ENCODE results near the gene UBE3C.
A peak's percentile ranks its signal among the peaks of the same experiment; 100 is the strongest.

UBE3C gene

GRCh38 chr7:157297185-157297584, 158.5 kb downstream of the UBE3C start:
- TF ChIP-seq TAF1 (IDR thresholded peaks at IDR 0.05; ENCODE audit: low read depth) (no peak), EGR1 (IDR thresholded peaks at IDR 0.05) (no peak), FOXM1 (IDR thresholded peaks at IDR 0.05; ENCODE audit: borderline replicate concordance, low read depth) (no peak), CREB1 (IDR thresholded peaks at IDR 0.05; ENCODE audit: low read depth) (no peak), USF1 (IDR thresholded peaks at IDR 0.05) (no peak), CEBPB (IDR thresholded peaks at IDR 0.05) (no peak), TEAD4 (IDR thresholded peaks at IDR 0.05) (no peak), YY1 (IDR thresholded peaks at IDR 0.05; ENCODE audit: low read depth) (no peak), NFIC (IDR thresholded peaks at IDR 0.05) (no peak), RAD21 (IDR thresholded peaks at IDR 0.05; ENCODE audit: low read depth) (no peak)

GRCh38 chr7:157299317-157299612, 160.5 kb downstream of the UBE3C start:
- TF ChIP-seq EGR1 (IDR thresholded peaks at IDR 0.05) (no peak), EP300 (IDR thresholded peaks at IDR 0.05; ENCODE audit: borderline replicate concordance) (no peak), CEBPB (IDR thresholded peaks at IDR 0.05) (no peak), RAD21 (IDR thresholded peaks at IDR 0.05; ENCODE audit: low read depth) (no peak), NFIC (IDR thresholded peaks at IDR 0.05) (no peak), FOXM1 (IDR thresholded peaks at IDR 0.05; ENCODE audit: borderline replicate concordance, low read depth) (no peak), REST (IDR thresholded peaks at IDR 0.05; ENCODE audit: low read depth) (no peak), YY1 (IDR thresholded peaks at IDR 0.05; ENCODE audit: low read depth) (no peak), USF1 (IDR thresholded peaks at IDR 0.05) (no peak)

GRCh38 chr7:157299613-157300368, 161.1 kb downstream of the UBE3C start:
- TF ChIP-seq CEBPB (IDR thresholded peaks at IDR 0.05) (peak; percentile 44; the same call in 1 of the 2 replicates), USF1 (IDR thresholded peaks at IDR 0.05) (peak; percentile 69), EGR1 (IDR thresholded peaks at IDR 0.05) (no peak), MAX (IDR thresholded peaks at IDR 0.05) (peak; percentile 86), REST (IDR thresholded peaks at IDR 0.05; ENCODE audit: low read depth) (no peak), YY1 (IDR thresholded peaks at IDR 0.05; ENCODE audit: low read depth) (peak; percentile 10; the same call in 1 of the 2 replicates), ZBTB7A (IDR thresholded peaks at IDR 0.05; ENCODE audit: low read depth) (peak; percentile 96), TEAD4 (IDR thresholded peaks at IDR 0.05) (peak; percentile 69), EP300 (IDR thresholded peaks at IDR 0.05; ENCODE audit: borderline replicate concordance) (no peak), TCF12 (IDR thresholded peaks at IDR 0.05; ENCODE audit: low read depth) (0 out of 2 replicates have a peak, but pooled peaks have one; percentile 56)

- TF ChIP-seq USF1 (IDR thresholded peaks at IDR 0.05) (no peak), ZBTB7A (IDR thresholded peaks at IDR 0.05; ENCODE audit: low read depth) (no peak), EGR1 (IDR thresholded peaks at IDR 0.05) (no peak), NFIC (IDR thresholded peaks at IDR 0.05) (no peak), FOXM1 (IDR thresholded peaks at IDR 0.05; ENCODE audit: borderline replicate concordance, low read depth) (no peak), CREB1 (IDR thresholded peaks at IDR 0.05; ENCODE audit: low read depth) (no peak), CEBPB (IDR thresholded peaks at IDR 0.05) (no peak)
Measured at GRCh38 chr7:157300369-157300825, 161.7 kb downstream of the UBE3C start.

GRCh38 chr7:157301610-157302120, 162.9 kb downstream of the UBE3C start:
- TF ChIP-seq CEBPB (IDR thresholded peaks at IDR 0.05) (no peak), TEAD4 (IDR thresholded peaks at IDR 0.05) (no peak), USF1 (IDR thresholded peaks at IDR 0.05) (no peak), EGR1 (IDR thresholded peaks at IDR 0.05) (no peak), TAF1 (IDR thresholded peaks at IDR 0.05; ENCODE audit: low read depth) (no peak), FOXM1 (IDR thresholded peaks at IDR 0.05; ENCODE audit: borderline replicate concordance, low read depth) (no peak), TCF12 (IDR thresholded peaks at IDR 0.05; ENCODE audit: low read depth) (no peak), EP300 (IDR thresholded peaks at IDR 0.05; ENCODE audit: borderline replicate concordance) (no peak), ZBTB7A (IDR thresholded peaks at IDR 0.05; ENCODE audit: low read depth) (no peak), NFIC (IDR thresholded peaks at IDR 0.05) (no peak), CREB1 (IDR thresholded peaks at IDR 0.05; ENCODE audit: low read depth) (no peak), RAD21 (IDR thresholded peaks at IDR 0.05; ENCODE audit: low read depth) (no peak), MAX (IDR thresholded peaks at IDR 0.05) (no peak), REST (IDR thresholded peaks at IDR 0.05; ENCODE audit: low read depth) (no peak), YY1 (IDR thresholded peaks at IDR 0.05; ENCODE audit: low read depth) (no peak)

Data from Ishikawa (cell line).